ENCODE data around the gene KCNMA1. TPM values are rescaled to one million over a fixed set of nuclear protein-coding genes. Genes with fewer than 3 reads are reported as not detected.

The KCNMA1 gene
- total and polyA plus RNA-seq, 10 of the 15 experiments (the other 5 are each of a cell fraction or from before 2014, with no cell fraction given): 8.5 to 77.0 (median 21.3) TPM

GRCh38 chr10:77431980-77432797, 205.4 kb downstream of the KCNMA1 start:
- 41% methylated on average over 4 of the region's 4 CpGs for WGBS (ENCODE audit: insufficient coverage, insufficient replicate concordance, low lambda C conversion rate, missing lambda C conversion rate)
- Histone ChIP-seq H2AFZ (ENCODE audit: control insufficient read depth, low read depth, low read length) (no peak overlapping the region), H3K4me2 (ENCODE audit: control insufficient read depth, insufficient read depth) (no peak overlapping the region), H3K27ac (ENCODE audit: control insufficient read depth, insufficient read depth) (no peak overlapping the region), H3K4me3 (no peak overlapping the region), H3K4me1 (ENCODE audit: control insufficient read depth, insufficient read depth, low read length) (no peaks in the 10 kb centered on the region), H3K27me3 (replicated peaks in 1 of 2; ENCODE audit: control insufficient read depth in 2 of 2, insufficient read depth in 2 of 2, low read length in 1 of 2) (no peaks in the 10 kb centered on the region), H3K9ac (ENCODE audit: control insufficient read depth, insufficient read depth, low read length) (no peak overlapping the region), H4K20me1 (ENCODE audit: control insufficient read depth, insufficient read depth) (peaks cover 2% of the 10 kb centered on the region; the same call in 1 of the 2 replicates), H3K9me3 (replicated peaks; ENCODE audit: control insufficient read depth, insufficient read depth, low read length) (no peaks in the 10 kb centered on the region), H3K79me2 (ENCODE audit: control insufficient read depth, insufficient read depth, low read length) (no peaks in the 10 kb centered on the region), H3K36me3 (ENCODE audit: control insufficient read depth in 2 of 2, insufficient read depth in 2 of 2, low read length in 1 of 2) (no peaks in the 10 kb centered on the region)
- RAD21 ChIA-PET (ENCODE audit: unreplicated experiment): interaction anchor here (1.4 to 1.5 kb wide), 3 partner anchors 19 to 211 kb away, joined by 3 to 5 read pairs (median 5); no protein-coding TSS in a partner anchor
- no peak for DNase-seq (ENCODE audit: low read depth, low spot score)
- intact Hi-C loops (cut with micrococcal nuclease; ENCODE audit: unreplicated experiment) (no loop called here), in situ Hi-C loops (cut with MboI) (no loop called here)
- CTCF ChIA-PET: interaction anchor here (0.6 to 5.2 kb wide), 2 partner anchors 211 to 1242 kb away, joined by 3 to 42 read pairs; no protein-coding TSS in a partner anchor
- POLR2A ChIA-PET: interaction anchor here (0.7 to 1.2 kb wide), 2 partner anchors 54 to 65 kb away, joined by 3 to 4 read pairs; no protein-coding TSS in a partner anchor
- peak; percentile 69 for ATAC-seq
- BruUV-seq (replicated peaks): no TSS peak
- no peak for FAIRE-seq
- SMC1A ChIA-PET (ENCODE audit: uncharacterized antibody, unreplicated experiment): no interaction called here
- TF ChIP-seq TCF7 (IDR thresholded peaks at IDR 0.05; ENCODE audit: borderline replicate concordance): no peak
- TF ChIP-seq ATF7 (IDR thresholded peaks at IDR 0.05; ENCODE audit: low read depth): no peak
- TF ChIP-seq BMI1 (IDR thresholded peaks at IDR 0.05; ENCODE audit: borderline replicate concordance): no peak
- TF ChIP-seq CUX1 (IDR thresholded peaks at IDR 0.05; ENCODE audit: insufficient replicate concordance, low read depth, low read length): no peak
- no peak for TF ChIP-seq CHD4 (IDR thresholded peaks at IDR 0.05)
- TF ChIP-seq ZNF24 (IDR thresholded peaks at IDR 0.05): no peak
- no peak for TF ChIP-seq MEF2A (IDR thresholded peaks at IDR 0.05; ENCODE audit: insufficient read depth, low read depth, low read length)
- TF ChIP-seq NR2C2 (IDR thresholded peaks at IDR 0.05; ENCODE audit: borderline replicate concordance, control insufficient read depth, insufficient read length, low read depth): no peak
- TF ChIP-seq STAT3 (IDR thresholded peaks at IDR 0.05; ENCODE audit: low read depth, low read length): no peak
- no peak for TF ChIP-seq TARDBP (IDR thresholded peaks at IDR 0.05; ENCODE audit: borderline replicate concordance)
- no peak for TF ChIP-seq SRF (IDR thresholded peaks at IDR 0.05; ENCODE audit: low read depth in 2 of 2, low read length in 2 of 2)
- TF ChIP-seq RELB (IDR thresholded peaks at IDR 0.05; ENCODE audit: low read depth): no peak
- TF ChIP-seq ZZZ3 (IDR thresholded peaks at IDR 0.05; ENCODE audit: control insufficient read depth, insufficient read length, low read depth): no peak
- TF ChIP-seq ZNF207 (IDR thresholded peaks at IDR 0.05; ENCODE audit: borderline replicate concordance): no peak
